HEK293 (cell line): ENCODE data around the gene BCL2L1.
"Not testable (repeated sequence)": the region's sequence is repeated elsewhere in the genome, so short reads cannot be mapped to it uniquely, and the experiment has no call there.

Source experiments
- CTCF ChIA-PET: fragments of 350-600 bp; formaldehyde crosslinking; extraction: SDS; loops from one replicate; lab custom pipeline; 2021; ENCODE audit warnings: antibody characterized with exemption; lab: Yijun Ruan, JAX
- POLR2A ChIA-PET: fragments of 300-600 bp; formaldehyde crosslinking; extraction: SDS; loops from one replicate; lab custom pipeline; 2020; ENCODE audit warnings: antibody characterized with exemption, inconsistent platforms; lab: Yijun Ruan, JAX
- H3K27ac ChIP-seq: fragments of 200-500 bp; sonication (Bioruptor generic); 2 replicates; pipeline ENCODE4 v1.5.1; 2014; ENCODE audit warnings: low read depth, low read length, control low read depth, inconsistent platforms; ENCODE audit errors: extremely low read depth
- H3K36me3 ChIP-seq, 2 experiments: fragments of 200-500 bp in 1 of 2; sonication (Bioruptor generic) in 1 of 2; 1 replicate in 1 of 2; 2 replicates in 1 of 2; pipeline ENCODE4 v1.5.1; 2014 to 2017; ENCODE audit warnings: inconsistent platforms in 2 of 2, low read length in 2 of 2; ENCODE audit not compliant: control insufficient read depth in 2 of 2, insufficient read depth in 1 of 2
- H3K4me1 ChIP-seq: fragments of 200-500 bp; sonication (Bioruptor generic); 2 replicates; pipeline ENCODE4 v1.5.1; 2014; ENCODE audit warnings: mild to moderate bottlenecking, low read length, inconsistent platforms; ENCODE audit not compliant: control insufficient read depth, insufficient read depth
- H3K4me3 ChIP-seq: 2 replicates; pipeline ENCODE4 v1.5.1; 2011; ENCODE audit warnings: low read depth, mild to moderate bottlenecking, control low read depth, low read length, moderate library complexity
- H3K9me3 ChIP-seq: fragments of 200-500 bp; sonication (Bioruptor generic); 2 replicates; pipeline ENCODE4 v1.5.1; 2014; ENCODE audit warnings: low read depth, low read length, inconsistent platforms; ENCODE audit not compliant: control insufficient read depth, insufficient read depth
- KLF7 ChIP-seq: fragments of 450-650 bp; formaldehyde crosslinking; IDR thresholded peaks from 2 replicates; pipeline ENCODE4 v1.5.1; 2016; ENCODE audit warnings: missing biosample characterization, missing genetic modification characterization, borderline replicate concordance
- PRDM6 ChIP-seq: fragments of 450-650 bp; formaldehyde crosslinking; IDR thresholded peaks from 2 replicates; pipeline ENCODE4 v1.5.1; 2017; ENCODE audit warnings: missing biosample characterization, missing genetic modification characterization
- RBAK ChIP-seq: fragments of 450-650 bp; formaldehyde crosslinking; IDR thresholded peaks from 2 replicates; pipeline ENCODE4 v1.5.1; 2016; ENCODE audit warnings: missing biosample characterization, missing genetic modification characterization
- REST ChIP-seq: fragments of 450-650 bp; formaldehyde crosslinking; IDR thresholded peaks from 2 replicates; pipeline ENCODE4 v1.5.1; 2016; ENCODE audit warnings: missing biosample characterization, missing genetic modification characterization
- SP2 ChIP-seq: fragments of 450-650 bp; formaldehyde crosslinking; IDR thresholded peaks from 2 replicates; pipeline ENCODE4 v1.5.1; 2016; ENCODE audit warnings: missing biosample characterization, missing genetic modification characterization
- YY2 ChIP-seq: fragments of 450-650 bp; formaldehyde crosslinking; IDR thresholded peaks from 2 replicates; pipeline ENCODE4 v1.5.1; 2016; ENCODE audit warnings: missing biosample characterization, missing genetic modification characterization
- ZBTB21 ChIP-seq: fragments of 450-650 bp; formaldehyde crosslinking; IDR thresholded peaks from 2 replicates; pipeline ENCODE4 v1.5.1; 2017; ENCODE audit warnings: missing biosample characterization, missing genetic modification characterization
- ZBTB44 ChIP-seq: fragments of 450-650 bp; IDR thresholded peaks from 2 replicates; pipeline ENCODE4 v1.5.1; 2018; ENCODE audit warnings: missing biosample characterization, mild to moderate bottlenecking, missing genetic modification characterization
- ZNF140 ChIP-seq: fragments of 450-650 bp; formaldehyde crosslinking; IDR thresholded peaks from 2 replicates; pipeline ENCODE4 v1.5.1; 2016; ENCODE audit warnings: missing biosample characterization, missing genetic modification characterization
- ZNF157 ChIP-seq: fragments of 450-650 bp; formaldehyde crosslinking; IDR thresholded peaks from 2 replicates; pipeline ENCODE4 v1.5.1; 2016; ENCODE audit warnings: missing biosample characterization, missing genetic modification characterization
- ZNF362 ChIP-seq: fragments of 450-650 bp; formaldehyde crosslinking; IDR thresholded peaks from 2 replicates; pipeline ENCODE4 v1.5.1; 2016; ENCODE audit warnings: missing biosample characterization, missing genetic modification characterization
- ZNF473 ChIP-seq: fragments of 450-650 bp; formaldehyde crosslinking; IDR thresholded peaks from 2 replicates; pipeline ENCODE4 v1.5.1; 2017; ENCODE audit warnings: missing biosample characterization, missing genetic modification characterization
- ZNF501 ChIP-seq: fragments of 450-650 bp; formaldehyde crosslinking; IDR thresholded peaks from 2 replicates; pipeline ENCODE4 v1.5.1; 2016; ENCODE audit warnings: missing biosample characterization, missing genetic modification characterization
- ZNF629 ChIP-seq: fragments of 450-650 bp; formaldehyde crosslinking; IDR thresholded peaks from 2 replicates; pipeline ENCODE4 v1.5.1; 2017; ENCODE audit warnings: missing biosample characterization, missing genetic modification characterization
- ZNF707 ChIP-seq: fragments of 450-650 bp; formaldehyde crosslinking; IDR thresholded peaks from 2 replicates; pipeline ENCODE4 v1.5.1; 2016; ENCODE audit warnings: missing biosample characterization, missing genetic modification characterization
- ZSCAN18 ChIP-seq: fragments of 450-650 bp; formaldehyde crosslinking; IDR thresholded peaks from 2 replicates; pipeline ENCODE4 v1.5.1; 2016; ENCODE audit warnings: missing biosample characterization, missing genetic modification characterization
- ZXDB ChIP-seq: fragments of 450-650 bp; formaldehyde crosslinking; IDR thresholded peaks from 2 replicates; pipeline ENCODE4 v1.5.1; 2016; ENCODE audit warnings: missing biosample characterization, missing genetic modification characterization

BCL2L1 gene

GRCh38 chr20:31670371-31671228, 52.1 kb downstream of the BCL2L1 start (continued):
- TF ChIP-seq ZNF629 (tag by site-specific recombination) = peak; percentile 66; the same call in 1 of the 2 replicates
- no peak for TF ChIP-seq PRDM6 (tag by site-specific recombination)
- TF ChIP-seq ZNF157 (tag by site-specific recombination) = no peak
- no peak for TF ChIP-seq RBAK (tag by site-specific recombination)
- TF ChIP-seq KLF7 (tag by site-specific recombination) = peak; percentile 90; the same call in 1 of the 2 replicates
- no peak for TF ChIP-seq SP2
- peak; percentile 83 for TF ChIP-seq ZXDB (tag by site-specific recombination)
- no peak for TF ChIP-seq ZNF707
- no peak for TF ChIP-seq ZBTB21 (tag by site-specific recombination)
- no peak for TF ChIP-seq ZNF362 (tag by site-specific recombination)
- TF ChIP-seq YY2 (tag by site-specific recombination) = no peak
- no peak for TF ChIP-seq ZSCAN18 (tag by site-specific recombination)
- TF ChIP-seq ZNF140 (tag by site-specific recombination) = no peak
- no peak for TF ChIP-seq ZNF501 (tag by site-specific recombination)
- no peak for TF ChIP-seq ZNF473
- TF ChIP-seq, all 188 proteins: peak for 48

- TF ChIP-seq ZBTB44 (no peak), REST (peak; percentile 82)
- Histone ChIP-seq H3K27ac (peak overlapping the region; percentile 40; the same call in 1 of the 2 replicates), H3K36me3 (peaks cover 0 to 7% of the 10 kb centered on the region in 2 experiments; a peak in 1 of 3 replicates), H3K4me3 (no peak overlapping the region), H3K4me1 (peaks cover 10% of the 10 kb centered on the region), H3K9me3 (no peaks in the 10 kb centered on the region)
- POLR2A ChIA-PET = interaction anchor here (1.3 kb wide), 1 partner anchor 8 kb away, joined by 3 read pairs; no protein-coding TSS in a partner anchor
- CTCF ChIA-PET = interaction anchor here (0.6 to 1.1 kb wide), 5 partner anchors 8 to 57 kb away, joined by 3 to 6 read pairs (median 3); partner anchors contain the start of gene BCL2L1
Observed at GRCh38 chr20:31669876-31670275, 52.8 kb downstream of the BCL2L1 start.

GRCh38 chr20:31668944-31669343, 53.7 kb downstream of the BCL2L1 start:
- H3K27ac ChIP-seq, H3K9me3 ChIP-seq, H3K36me3 ChIP-seq, POLR2A ChIA-PET, H3K4me1 ChIP-seq, H3K4me3 ChIP-seq: not testable (repeated sequence)
- CTCF ChIA-PET = interaction anchor here (0.7 to 1.3 kb wide), 4 partner anchors 15 to 88 kb away, joined by 3 to 6 read pairs (median 4); no protein-coding TSS in a partner anchor
